NCI-H2107 treated with DMSO at 0.1 percent for 48 hours (cell line): Measurements from ENCODE around the gene MACROD2.

Experiments
- DNase-seq: peaks from one replicate; lab custom pipeline; 2025; ENCODE audit not compliant: unreplicated experiment; lab: John Stamatoyannopoulos, UW

MACROD2 gene

DNA sequence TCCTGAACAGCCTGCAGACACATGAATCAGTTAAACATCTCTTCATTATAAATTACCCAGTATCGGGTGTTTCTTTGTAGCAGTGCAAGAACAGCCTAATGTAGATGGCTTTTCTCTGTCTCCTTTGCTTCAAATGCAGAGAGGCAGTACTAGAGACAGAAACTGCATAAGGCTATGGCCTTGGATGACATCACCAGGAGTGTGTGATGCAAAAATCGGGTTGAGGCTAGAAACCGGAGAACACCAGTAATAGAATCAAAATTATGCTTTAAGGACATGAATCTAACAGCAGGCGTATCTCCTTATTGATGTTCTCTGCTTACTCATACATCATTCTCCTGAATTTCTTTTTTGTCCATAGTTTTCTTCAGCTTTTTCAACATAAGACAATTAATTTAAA is 391.4 kb downstream of the MACROD2 start:
- no peak for DNase-seq

DNA sequence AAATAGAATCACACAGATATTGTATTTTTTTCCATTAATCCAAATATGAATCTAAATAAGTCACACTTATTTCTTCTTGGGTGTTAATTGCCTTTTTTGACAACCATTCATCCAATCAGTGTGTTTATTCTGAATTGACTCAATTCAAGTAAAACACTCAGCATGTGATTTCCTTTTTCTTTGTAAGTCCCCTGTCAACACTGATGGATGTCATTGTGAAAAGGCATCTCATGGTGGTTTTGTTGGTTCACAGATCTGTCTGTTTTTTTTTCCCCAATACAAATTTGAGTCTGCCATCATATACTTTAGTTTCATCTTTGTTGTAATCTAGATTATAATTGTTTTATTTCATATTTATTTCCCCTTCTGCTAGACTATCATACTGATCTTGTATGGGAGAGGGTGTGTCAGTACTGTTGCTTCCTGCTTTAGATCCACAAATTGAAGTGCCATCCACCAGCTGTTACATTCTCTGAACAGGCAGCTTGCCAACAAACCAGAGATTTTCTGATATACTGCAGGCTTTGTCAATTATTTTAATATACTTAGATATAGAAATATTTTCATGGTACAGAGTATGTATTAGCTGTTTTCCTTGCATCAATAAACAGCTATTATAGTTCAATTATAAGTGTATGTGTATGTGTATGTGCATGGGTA is 406.3 kb downstream of the MACROD2 start:
- DNase-seq = no peak

DNA sequence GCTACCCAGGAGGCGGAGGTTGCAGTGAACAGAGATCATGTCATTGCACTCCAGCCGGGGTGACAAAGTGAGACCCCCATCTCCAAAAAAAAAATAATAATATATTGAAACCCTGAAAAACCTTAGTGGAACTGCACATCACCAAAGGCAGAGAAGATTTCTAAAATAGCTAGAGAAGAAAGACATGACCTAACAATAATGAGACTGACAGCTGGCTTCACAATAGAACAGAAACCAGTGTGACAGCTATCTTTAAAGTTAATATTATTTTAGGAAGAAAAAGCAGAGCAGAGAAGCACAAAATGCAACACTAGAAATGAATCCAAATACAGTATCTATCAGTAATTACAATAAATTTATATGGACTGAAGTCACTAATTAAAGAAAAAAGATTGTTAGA is 409.2 kb downstream of the MACROD2 start:
- DNase-seq = no peak

DNA sequence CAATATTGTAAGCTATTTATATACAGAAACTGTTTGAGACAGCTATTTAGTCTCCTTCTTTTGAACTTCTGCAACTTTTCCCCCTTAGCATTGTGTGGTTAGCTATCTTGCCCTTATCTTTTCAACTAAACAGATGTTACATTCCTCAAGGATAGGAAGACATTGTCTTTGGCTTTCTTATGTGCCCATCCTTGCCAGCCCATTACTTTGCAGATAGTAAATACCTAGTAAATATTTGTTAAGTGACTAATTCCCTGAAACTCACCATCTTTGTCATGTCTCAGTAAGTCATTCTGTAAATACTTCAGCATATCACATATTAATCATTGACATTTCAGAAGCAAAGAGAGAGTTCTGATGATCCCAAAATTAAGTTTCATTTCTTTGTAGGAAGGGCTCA is 411.2 kb downstream of the MACROD2 start:
- no peak for DNase-seq

DNA sequence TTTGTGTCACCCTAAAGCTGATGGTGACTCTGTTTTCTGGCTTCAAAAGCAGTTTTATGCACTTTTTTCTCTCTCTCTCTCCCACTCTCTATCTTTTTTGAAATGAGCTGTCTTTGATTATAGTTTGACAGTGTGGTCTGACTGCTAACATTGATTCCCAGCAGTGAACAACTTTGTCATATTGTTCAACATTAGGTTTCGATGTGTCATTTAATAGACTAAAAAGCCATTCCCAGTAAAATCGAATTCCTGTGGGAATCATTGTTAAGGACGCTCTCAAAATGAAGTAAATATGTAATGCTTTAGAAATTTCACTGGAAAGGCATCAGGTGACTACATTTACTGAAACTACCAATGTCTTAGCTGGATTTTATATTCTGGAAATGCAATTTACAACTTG is 412.0 kb downstream of the MACROD2 start:
- DNase-seq = no peak

DNA sequence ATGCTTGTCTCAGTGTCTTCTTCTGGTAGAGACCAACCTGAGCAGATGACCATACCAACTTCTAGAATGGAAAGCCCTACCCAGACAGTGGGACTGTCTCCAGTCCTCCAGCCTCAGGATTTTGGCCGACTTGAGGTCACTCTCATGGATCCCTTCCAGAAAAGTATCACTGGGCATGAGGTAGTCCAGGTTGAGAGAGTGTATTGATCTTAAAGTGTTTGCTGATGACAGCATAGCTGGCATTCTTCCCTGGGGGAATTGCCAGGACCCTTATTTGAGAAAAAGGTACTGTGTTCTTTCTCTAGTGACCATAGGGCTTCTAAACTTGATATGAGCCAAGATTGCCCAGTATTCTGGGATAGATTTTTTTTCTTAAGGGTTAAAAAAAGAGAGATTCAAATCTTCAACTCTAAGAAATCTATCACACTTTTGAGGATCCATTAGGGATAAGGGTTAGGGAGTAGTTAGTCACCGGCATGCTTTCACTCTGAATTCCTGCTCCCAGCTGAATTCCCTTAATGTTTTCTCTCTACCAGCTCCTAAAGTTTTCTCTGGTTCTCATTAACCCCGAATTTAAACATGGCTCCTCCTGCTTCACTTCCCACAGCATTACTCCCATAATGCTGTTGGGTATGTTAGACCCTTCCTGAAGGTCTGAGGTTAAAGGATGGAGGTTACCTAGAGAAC is 415.7 kb downstream of the MACROD2 start:
- no peak for DNase-seq

DNA sequence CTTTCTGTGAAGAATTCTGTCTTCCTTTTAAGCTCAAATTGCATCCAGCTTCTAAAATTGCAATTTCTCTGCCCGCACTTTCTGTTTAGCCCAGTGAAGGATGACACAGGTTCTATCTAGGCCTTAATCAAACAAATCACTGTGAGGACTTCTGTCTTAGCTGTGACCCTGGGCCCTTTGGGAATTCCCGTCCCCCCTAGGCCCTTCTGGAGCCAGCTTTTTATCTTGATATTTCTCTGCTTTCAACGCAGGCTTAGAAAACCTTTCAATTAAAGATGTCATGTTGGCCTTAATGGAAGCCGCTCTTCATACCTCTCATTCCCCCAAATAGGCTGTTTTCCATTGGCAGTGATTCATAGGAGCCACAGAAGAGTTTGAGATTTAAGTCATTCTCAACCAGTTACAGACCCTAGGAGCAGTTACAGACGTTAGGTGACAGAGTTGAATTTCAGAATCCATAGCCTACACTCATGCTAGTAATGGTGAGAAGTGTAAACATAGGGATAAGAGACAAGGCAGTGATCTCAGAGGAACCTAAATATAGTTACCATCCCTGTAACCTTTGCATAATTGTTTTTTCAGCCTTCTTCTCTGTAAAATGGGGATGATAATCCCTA is 416.9 kb downstream of the MACROD2 start:
- no peak for DNase-seq

DNA sequence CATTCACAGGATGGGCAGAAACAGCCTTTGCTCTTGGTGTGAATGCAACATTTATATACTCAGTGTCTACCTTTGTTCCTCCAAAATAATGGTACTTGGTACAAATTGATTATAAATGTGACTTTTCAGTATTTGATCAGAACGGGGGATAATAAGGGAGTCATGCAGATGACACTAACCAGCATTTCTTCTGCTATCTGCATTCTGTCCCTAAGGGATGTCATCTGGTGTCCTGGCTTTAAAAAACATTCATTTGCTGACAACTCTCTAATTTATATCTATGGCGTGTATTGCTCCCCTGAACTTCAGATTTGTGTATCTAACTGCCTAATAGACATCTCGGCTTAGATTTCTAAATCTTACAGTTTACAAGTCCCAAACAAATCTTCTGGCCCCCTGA is 418.5 kb downstream of the MACROD2 start:
- DNase-seq = no peak

DNA sequence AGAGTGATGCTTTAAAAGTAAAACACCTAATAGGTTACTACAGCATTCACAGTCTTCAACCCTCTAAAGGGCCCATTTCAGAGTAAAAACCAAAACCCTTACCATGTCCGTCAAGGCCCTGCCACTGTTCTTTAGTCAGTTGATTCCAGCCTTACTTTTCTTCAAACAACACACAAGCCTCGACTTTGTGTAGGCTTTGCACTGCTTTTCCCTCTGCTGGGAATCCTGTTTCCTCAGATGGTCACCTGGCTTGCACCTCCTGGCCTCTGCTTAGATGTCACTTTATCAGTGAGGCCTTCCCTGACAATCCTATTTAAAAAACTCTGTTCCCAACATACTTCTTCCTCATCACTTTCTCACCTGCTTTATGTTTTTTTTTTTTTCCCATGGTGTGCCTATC is 419.2 kb downstream of the MACROD2 start:
- no peak for DNase-seq

DNA sequence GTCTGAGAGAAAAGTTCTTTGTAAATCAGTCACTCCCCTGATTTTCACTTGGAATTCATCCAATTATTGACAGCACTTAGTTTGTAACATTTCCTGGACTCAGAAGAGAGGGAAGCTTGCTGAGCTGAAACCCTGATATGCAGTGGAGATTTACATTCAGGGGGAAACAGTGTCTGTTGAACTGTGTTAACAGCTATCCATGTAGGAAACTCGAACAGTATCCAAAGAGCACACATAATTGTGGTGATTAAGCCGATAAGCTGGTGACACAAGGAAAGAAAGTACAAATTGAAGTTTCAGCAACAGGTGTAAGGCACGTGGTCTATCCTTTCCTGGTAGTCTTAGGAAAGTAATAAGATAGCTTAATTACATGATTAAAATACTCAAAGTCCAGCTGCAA is 420.2 kb downstream of the MACROD2 start:
- peak; percentile 81 for DNase-seq

DNA sequence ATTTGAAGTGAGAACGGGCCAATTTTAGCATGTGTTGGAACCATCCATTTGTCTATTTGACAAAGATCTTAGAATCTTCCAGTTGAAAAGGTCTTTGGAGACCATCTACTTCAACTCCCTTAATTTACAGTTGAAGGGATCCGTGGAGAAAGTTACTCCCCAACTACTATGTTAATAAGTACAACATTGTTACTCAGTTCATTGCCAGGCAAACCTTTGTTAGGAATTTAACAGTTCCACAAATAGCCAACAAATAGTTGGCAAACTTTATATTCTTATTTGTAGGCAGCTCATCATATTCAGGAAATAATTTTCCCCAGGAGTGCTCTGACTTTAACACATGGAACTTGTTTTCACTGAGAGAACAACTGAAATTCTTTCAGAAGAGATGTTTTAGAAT is 423.1 kb downstream of the MACROD2 start:
- no peak for DNase-seq

DNA sequence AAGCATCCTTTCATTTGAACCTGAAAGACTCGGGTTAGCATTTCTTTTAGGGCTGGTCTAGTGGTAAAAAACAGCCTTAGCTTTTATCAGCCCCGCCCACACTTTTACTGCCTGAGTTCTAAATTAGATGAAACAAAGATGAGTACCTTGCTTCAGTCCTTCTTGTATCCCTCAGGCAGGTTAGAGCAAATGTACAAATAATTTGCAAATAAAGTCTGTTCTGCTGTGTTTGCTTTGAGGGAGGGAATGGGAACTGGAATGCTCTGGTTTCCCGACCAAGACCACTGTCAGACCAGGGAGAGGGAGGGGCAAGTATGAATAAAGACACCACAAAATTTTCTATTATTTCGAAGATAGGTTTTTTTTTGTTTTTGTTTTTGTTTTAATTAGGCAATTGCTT is 427.6 kb downstream of the MACROD2 start:
- DNase-seq = no peak

DNA sequence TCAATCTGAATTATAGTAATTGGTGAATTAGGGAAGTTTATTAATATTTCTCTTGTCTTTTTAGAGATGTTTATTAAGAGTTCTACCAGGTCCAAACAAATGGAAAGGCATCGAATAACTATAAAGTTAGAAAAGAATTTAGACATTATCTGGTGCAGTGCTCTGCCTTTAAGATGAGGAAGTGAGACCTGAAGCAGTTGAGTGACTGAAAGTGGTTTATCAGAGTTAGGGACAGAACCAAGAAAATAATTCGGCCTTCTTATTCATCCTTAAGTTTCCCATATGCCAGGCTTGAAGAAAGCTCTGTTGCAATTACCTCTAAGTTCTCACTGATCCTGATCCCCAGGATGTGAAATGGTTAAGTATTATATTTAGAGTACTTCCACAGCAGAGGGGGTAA is 436.3 kb downstream of the MACROD2 start:
- DNase-seq = no peak

DNA sequence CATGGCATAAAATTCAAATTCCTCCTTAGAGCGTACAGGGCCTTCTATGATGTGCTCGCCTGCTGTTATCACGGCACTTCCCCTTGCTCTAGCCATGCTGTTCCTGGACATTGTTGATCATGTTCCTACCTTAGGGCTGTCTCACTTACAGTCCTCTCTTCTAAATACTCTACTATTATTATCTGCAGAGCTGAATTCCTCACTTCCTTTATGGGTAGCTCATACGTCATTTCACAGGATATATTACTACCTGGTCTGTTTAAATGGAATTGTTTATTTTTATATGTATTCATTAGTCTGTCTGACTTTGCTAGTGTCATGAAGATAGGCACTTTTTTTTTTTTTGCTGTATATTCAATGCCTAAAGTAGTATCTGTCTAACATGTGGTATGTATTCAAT is 436.8 kb downstream of the MACROD2 start:
- no peak for DNase-seq

DNA sequence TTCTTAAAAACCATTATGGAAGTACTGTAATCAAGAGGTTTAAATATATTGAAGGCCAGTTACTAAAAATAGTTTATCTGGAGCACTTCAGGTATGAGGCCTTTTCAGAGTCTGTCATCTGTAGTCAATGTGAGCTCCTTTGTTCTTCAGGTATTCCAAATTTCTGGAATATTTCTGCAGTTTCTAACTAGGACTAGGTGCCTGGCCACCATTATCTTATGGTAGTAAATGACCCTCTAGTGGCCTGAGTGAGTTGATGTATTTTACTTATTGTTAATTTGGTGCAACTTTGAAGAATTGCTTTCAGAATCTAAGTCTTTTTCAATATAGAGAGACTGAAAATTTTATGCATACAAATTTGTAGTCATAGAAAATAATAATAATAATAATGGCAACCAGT is 437.3 kb downstream of the MACROD2 start:
- DNase-seq = no peak

DNA sequence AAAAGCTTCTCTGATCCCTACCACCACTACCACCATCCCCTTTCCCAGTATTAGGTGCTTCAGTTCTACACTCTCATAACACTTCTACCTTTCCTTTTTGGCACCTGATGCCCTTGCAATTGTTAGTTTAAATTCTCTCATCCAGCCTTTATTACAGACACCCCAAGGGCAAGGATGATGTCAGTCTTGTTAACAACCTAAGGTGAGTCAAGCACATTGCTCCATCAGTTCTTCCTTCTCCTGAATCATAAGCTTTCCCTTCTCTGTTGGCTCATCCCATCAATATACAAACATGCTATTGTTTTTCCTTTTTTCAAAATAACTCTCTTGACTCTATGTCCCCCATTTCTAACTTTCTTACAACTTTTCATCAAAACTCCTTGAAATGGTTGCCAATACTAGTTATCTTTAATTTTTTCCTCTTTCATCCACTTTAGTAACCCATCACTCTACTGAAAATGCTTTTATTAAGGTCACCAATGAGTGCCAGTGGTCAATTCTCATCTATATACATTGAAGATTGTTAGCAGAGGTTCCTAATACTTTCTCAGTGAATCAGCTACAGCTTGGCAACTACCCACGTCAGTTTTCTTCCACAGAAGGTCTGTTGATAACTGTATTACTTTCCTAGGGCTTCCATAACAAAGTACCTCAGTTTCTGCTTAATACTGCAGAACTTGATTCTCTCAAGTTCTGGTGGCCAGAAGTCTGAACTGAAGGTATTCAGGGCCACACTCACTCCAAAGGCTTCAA is 439.2 kb downstream of the MACROD2 start:
- DNase-seq = no peak

DNA sequence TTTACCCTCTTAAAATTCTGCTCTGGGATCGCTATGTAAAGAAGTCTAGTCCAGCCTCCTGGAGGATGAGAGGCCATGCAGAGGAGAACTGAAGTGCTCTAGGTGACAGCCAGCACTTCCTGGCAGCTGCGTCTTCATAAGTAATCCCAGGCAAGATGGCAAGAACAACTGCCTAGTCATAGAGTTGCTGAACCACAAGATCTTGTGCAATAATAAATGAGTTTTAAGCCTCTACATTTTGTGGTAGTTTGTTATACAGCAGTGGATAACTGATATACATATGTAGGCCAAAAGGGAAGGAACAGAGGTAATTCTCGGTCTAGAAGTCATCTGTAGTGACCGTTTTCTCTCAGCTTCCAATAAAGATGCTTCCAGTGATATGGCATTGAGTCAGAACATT is 445.9 kb downstream of the MACROD2 start:
- no peak for DNase-seq

DNA sequence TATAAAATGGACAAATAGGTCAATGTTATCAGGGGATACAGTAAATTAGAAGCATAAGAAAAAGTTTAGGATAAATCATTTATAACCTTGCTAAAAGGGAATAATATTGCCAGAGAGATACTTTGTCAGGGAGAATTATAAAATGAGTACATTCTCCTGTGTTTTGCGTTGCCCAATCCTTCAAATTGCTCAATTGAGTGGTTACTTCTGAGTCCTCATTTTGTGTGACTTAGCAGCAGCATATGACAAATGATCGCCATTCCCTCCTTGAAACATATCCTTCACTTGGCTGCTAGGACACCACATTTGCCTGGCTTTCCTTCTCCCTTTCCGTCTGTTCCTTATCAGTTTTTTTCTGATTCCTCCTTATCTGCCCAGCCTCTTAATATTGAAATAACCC is 448.8 kb downstream of the MACROD2 start:
- no peak for DNase-seq

DNA sequence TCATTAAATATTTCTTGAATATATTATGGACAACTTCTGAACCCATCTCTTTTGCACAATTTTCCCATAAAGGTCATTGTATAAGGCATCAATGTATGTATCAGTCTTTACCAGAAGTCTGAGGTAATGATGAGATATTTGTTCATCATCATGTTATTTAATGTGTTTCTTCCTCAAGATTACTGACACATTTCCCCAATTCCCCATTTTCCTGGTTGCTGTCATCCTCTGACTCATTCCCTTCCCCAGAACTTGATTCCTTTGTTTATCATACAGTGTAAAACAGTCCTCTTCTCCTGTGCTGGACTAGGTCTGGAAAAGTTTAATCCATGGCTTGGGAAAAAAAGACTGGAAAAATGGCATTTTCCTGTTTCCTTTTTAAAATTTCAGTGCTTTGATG is 450.0 kb downstream of the MACROD2 start:
- no peak for DNase-seq

DNA sequence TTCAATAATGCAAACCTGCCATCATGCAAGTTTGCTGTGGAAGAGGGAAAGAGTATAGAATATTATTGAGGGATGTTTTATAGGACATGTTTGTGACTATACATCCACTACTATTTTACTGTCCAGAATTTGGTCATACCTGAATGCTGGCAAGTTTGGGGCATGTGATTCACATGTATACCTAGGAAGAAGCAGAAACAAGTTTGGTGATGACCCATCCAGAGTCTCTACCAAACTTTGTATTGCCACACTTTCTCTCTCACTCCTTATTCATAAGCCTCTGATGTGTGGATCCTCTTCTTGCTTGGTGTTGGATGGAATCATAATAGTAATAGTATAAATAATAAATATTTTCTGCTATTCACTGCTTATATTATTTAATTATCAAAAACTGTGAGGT is 450.6 kb downstream of the MACROD2 start:
- DNase-seq = no peak

DNA sequence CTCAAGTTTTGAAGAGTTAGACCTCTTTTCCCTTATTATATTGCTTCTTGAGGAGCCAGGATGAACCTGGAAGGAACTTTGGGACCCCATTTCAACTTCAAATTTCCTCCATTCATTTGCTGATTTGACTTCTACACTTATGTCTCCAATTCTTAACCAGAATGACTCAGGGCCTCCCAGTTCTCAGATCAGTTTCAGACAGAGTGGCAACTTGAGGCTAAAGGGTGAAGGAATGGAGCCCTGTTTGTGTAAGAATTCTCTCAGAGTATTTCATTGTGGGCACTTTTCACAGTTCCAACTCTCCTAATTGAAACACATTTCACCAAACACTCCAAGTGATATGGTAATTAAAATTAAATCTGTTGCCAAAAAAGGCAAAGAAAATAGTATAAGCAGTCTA is 451.1 kb downstream of the MACROD2 start:
- no peak for DNase-seq

DNA sequence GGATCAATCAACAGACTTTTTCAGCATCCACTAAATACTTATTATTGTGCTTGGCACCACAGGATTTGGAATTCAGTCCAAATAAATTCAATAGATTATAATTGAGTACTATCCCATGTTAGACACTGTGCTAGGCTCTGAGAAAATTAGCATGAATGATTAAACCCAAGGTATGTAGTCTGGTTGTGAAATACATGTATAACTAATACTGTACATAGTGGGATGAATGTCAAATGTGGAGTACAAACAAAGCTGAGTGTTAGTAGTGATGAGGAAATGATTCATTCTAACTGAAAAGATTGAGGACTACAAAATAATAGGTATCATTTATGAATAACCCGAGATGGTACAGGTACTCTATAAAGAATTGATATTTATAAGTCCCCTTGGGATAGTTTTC is 454.0 kb downstream of the MACROD2 start:
- DNase-seq = no peak
